ENCODE results near the gene ASAP2. TPM values are rescaled to one million over a fixed set of nuclear protein-coding genes. Genes with fewer than 3 reads are reported as not detected.

The ASAP2 gene
- polyA plus RNA-seq, 1 experiment, result 30.0 TPM

- DNase-seq (ENCODE audit: low read depth, low spot score), result no peak
- Histone ChIP-seq H3K27ac (ENCODE audit: low read depth, low read length) (no peak overlapping the region), H3K4me3 (ENCODE audit: low read depth, low read length) (no peak overlapping the region), H3K9me3 (ENCODE audit: control insufficient read depth, insufficient read depth, low read length) (no peaks in the 10 kb centered on the region), H3K27me3 (ENCODE audit: control insufficient read depth, insufficient read depth, low read length) (no peaks in the 10 kb centered on the region)
- TF ChIP-seq CTCF (IDR thresholded peaks at IDR 0.05; ENCODE audit: low read depth, low read length), result no peak
- CTCF ChIA-PET, result no interaction called here
- POLR2A ChIA-PET, result no interaction called here
Observed at GRCh38 chr2:9315280-9315847, 108.8 kb downstream of the ASAP2 start.

DNA sequence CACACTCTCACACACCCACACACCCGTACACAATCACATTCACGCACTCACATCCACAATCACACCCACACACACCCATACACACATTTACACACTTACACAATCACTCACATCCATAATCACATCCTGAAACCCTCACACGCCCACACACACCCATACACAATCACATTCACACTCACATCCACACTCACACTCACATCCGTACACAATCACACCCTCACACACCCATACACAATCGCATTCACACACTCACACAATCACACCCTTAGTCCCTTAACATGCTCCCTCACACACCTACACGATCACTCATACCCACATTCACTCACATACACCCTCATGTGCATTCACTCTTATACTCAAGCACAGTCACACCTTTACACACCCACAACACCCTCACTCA, 110.9 kb downstream of the ASAP2 start:
- no peak for DNase-seq (ENCODE audit: low read depth, low spot score)
- Histone ChIP-seq H3K27me3 (ENCODE audit: control insufficient read depth, insufficient read depth, low read length) (no peaks in the 10 kb centered on the region), H3K4me3 (ENCODE audit: low read depth, low read length) (no peak overlapping the region), H3K9me3 (ENCODE audit: control insufficient read depth, insufficient read depth, low read length) (no peaks in the 10 kb centered on the region), H3K27ac (ENCODE audit: low read depth, low read length) (no peak overlapping the region)
- TF ChIP-seq CTCF (IDR thresholded peaks at IDR 0.05; ENCODE audit: low read depth, low read length), result no peak
- ChIA-PET CTCF (no interaction called here), POLR2A (no interaction called here)

GRCh38 chr2:9318461-9319337, 112.1 kb downstream of the ASAP2 start:
- ChIA-PET CTCF (no interaction called here), POLR2A (no interaction called here)

DNA sequence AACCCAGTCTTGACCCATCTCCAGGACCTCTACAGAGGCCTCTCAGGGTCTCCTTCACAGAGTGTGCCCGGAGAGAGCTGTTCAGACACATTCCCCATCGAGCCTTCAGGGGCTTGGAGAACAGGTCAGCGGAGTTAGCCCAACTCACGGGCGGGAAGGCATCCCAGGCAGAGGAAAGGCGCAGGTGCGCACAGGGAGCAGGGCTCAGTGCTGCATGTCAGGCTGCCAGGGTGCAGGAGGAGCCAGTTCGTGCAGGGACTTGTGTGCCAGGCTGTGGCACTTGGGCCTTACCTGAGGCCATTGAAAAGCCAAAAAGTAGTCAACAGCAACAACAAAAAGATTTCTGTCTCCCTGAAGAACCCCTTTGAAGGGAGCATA, 112.7 kb downstream of the ASAP2 start:
- H3K4me3 ChIP-seq (ENCODE audit: low read depth, low read length), result no peak overlapping the region
- no peak overlapping the region for H3K27ac ChIP-seq (ENCODE audit: low read depth, low read length)
- H3K27me3 ChIP-seq (ENCODE audit: control insufficient read depth, insufficient read depth, low read length), result no peaks in the 10 kb centered on the region
- ChIA-PET POLR2A (no interaction called here), CTCF (no interaction called here)
- no peak for DNase-seq (ENCODE audit: low read depth, low spot score)
- H3K9me3 ChIP-seq (ENCODE audit: control insufficient read depth, insufficient read depth, low read length), result no peaks in the 10 kb centered on the region
- TF ChIP-seq CTCF (IDR thresholded peaks at IDR 0.05; ENCODE audit: low read depth, low read length), result no peak

More at GRCh38 chr2:9318461-9319337, 112.1 kb downstream of the ASAP2 start:
- TF ChIP-seq CTCF (IDR thresholded peaks at IDR 0.05; ENCODE audit: low read depth, low read length), result no peak
- Histone ChIP-seq H3K27me3 (ENCODE audit: control insufficient read depth, insufficient read depth, low read length) (no peaks in the 10 kb centered on the region), H3K27ac (ENCODE audit: low read depth, low read length) (no peak overlapping the region), H3K4me3 (ENCODE audit: low read depth, low read length) (no peak overlapping the region), H3K9me3 (ENCODE audit: control insufficient read depth, insufficient read depth, low read length) (no peaks in the 10 kb centered on the region)
- DNase-seq (ENCODE audit: low read depth, low spot score), result no peak

- TF ChIP-seq CTCF (IDR thresholded peaks at IDR 0.05; ENCODE audit: low read depth, low read length), result no peak
- no peaks in the 10 kb centered on the region for H3K9me3 ChIP-seq (ENCODE audit: control insufficient read depth, insufficient read depth, low read length)
- no peak overlapping the region for H3K27ac ChIP-seq (ENCODE audit: low read depth, low read length)
- ChIA-PET POLR2A (no interaction called here), CTCF (no interaction called here)
- H3K27me3 ChIP-seq (ENCODE audit: control insufficient read depth, insufficient read depth, low read length), result no peaks in the 10 kb centered on the region
- H3K4me3 ChIP-seq (ENCODE audit: low read depth, low read length), result no peak overlapping the region
- no peak for DNase-seq (ENCODE audit: low read depth, low spot score)
Observed at GRCh38 chr2:9322576-9322975, 116.0 kb downstream of the ASAP2 start.
